Measurements from ENCODE around the gene LSP1.
"Not testable (repeated sequence)": the region's sequence is repeated elsewhere in the genome, so short reads cannot be mapped to it uniquely, and the experiment has no call there.

LSP1 gene, protein sequence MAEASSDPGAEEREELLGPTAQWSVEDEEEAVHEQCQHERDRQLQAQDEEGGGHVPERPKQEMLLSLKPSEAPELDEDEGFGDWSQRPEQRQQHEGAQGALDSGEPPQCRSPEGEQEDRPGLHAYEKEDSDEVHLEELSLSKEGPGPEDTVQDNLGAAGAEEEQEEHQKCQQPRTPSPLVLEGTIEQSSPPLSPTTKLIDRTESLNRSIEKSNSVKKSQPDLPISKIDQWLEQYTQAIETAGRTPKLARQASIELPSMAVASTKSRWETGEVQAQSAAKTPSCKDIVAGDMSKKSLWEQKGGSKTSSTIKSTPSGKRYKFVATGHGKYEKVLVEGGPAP

GRCh38 chr11:1852877-1853276, at the start of gene LSP1:
Gene LSP1 (plus strand): TSS chr11:1853084. CDS start chr11:1853145, 61 bp downstream.
- no peak for DNase-seq

DNA sequence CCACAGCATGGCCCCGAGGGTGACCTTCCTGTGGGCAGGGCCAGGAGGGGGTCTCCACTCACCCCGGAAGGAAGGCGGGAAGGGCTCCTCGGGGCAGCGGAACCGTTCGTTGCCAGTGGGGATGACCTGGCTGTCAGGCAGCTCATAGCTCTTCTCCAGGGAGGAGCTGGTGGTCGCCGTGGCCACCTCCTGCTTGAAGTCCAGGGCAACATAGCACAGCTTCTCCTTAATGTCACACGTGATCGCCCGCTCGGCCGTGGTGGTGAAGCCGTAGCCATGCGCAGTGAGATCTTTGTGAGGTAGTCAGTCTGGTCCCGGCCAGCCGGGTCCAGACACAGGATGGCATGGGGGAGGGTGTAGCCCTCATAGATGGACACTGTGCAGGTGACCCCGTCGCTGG, 49.6 kb upstream of the LSP1 start:
- no peak for DNase-seq

DNA sequence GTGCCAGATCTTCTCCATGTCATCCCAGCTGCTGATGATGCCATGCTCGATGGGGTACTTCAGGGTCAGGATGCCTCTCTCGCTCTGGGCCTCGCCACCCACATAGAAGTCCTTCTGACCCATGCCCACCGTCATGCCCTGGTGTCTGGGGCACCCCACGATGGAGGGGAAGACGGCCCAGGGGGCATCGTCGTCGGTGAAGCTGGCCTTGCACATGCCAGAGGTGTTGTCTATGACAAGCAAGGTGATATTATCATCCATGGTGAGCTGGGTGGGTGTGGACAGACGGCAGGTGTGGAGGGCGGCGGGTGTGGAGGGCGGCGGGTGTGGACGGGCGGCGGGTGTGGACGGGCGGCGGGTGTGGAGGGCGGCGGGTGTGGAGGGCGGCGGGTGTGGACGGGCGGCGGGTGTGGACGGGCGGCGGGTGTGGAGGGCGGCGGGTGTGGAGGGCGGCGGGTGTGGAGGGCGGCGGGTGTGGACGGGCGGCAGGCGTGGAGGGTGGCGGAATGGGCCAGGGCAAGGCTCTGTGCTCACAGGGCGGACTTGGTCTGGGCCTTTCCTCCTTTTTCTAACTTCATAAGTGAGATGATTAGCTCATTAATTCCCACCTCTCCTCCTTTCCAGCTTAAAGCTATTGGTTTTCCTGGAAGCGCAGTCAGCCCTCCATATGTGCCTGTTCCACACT, 48.9 kb upstream of the LSP1 start:
- DNase-seq: not testable (repeated sequence)

GRCh38 chr11:1805525-1805924, 47.4 kb upstream of the LSP1 start:
- DNase-seq: no peak

- no peak for DNase-seq
Observed at GRCh38 chr11:1807264-1807995, 45.5 kb upstream of the LSP1 start.

GRCh38 chr11:1810761-1811160, 42.1 kb upstream of the LSP1 start:
- DNase-seq: no peak

DNA sequence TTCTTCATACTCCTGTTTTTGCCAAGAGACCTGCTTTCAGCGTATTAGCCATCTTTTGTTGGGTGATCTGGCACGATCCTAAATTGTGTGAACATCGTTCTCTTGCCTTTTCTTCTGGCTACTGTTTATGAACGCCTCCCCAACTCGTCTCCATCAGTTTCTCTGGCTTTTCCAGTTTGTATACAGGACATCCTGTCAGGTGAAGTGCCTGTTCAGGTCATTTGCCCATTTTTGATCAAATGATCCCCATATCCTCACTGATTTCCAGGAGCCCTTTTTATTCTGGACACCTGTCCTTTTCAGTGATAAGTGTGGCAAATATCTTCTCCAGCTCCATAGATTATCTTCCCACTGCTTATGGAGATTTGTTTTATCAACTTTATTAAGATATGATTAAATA, 40.6 kb upstream of the LSP1 start:
- no peak for DNase-seq

DNA sequence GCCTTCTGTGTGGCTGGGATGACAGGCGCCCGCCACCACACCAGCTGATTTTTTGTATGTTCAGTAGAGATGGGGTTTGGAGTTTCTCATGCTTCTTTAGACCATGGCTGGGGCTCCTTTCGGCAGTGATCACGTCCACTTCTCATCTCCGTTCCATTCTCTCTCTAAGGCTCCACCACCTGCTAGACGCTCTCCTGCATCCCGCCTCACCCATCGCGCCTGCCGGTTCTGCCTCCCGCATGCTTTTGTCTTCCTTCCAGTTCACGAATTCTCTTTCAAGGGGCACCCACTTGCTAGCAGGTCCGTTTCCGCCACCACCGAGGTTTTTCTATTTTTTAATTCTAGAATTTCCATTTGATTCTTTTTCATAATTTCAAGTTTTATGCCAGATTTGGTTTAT, 40.1 kb upstream of the LSP1 start:
- DNase-seq: no peak

DNA sequence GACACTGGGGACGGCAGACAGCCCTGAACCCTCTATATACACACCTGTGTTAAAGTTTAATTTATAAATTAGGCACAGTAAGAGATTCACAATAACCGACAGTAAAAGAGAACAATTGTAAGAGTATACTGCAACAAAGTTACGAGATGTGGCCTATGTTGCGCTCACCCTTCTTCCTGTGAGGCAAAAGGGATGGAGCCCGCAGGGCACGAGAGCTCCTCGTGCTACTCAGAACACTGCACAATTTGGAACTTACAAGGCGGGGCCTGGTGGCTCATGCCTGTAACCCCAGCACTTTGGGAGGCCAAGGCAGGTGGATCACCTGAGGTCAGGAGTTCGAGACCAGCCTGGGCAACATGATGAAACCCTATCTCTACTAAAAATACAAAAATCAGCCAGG, 39.5 kb upstream of the LSP1 start:
- DNase-seq: not testable (repeated sequence)

DNA sequence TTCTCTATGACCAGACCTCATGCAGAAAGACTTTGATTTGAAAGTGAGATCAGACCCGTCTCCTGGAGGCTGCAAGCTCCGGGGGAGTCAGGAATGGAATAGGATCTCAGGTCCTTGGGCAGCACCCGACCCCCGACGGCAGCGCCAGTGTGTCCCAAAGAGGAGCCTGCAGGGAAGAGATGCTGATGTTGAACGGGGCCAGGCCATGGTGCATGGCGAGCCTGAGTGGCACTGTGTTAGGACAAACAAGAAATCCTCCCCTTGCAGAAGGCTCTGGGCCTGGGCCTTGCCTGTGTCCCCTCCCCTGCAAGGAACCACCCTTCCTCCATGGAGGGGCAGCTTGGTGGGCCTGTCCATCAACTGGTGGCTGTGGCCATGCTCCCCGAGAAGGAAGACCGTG, 38.2 kb upstream of the LSP1 start:
- DNase-seq: no peak

DNA sequence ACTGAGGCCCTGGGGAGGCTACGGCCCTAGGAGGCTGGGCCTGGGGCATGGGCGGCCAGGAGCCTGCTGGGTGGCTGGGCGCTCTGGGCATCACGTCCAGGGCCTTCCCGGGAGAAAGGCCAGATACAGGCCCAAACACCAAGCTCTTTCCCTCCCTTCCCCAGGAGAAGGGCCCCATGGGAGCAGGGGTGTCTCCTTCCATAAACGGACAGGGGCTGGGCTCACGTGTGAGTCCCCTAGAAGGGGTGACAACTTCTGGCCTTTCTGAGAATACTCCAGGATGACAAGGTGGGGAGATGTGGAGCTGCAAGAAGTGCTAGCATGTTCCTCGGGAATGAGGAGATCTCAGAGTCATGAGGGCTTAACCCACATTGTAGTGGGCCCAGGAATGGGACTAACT, 37.6 kb upstream of the LSP1 start:
- DNase-seq: no peak

GRCh38 chr11:1815751-1816150, 37.1 kb upstream of the LSP1 start:
- DNase-seq: no peak

- no peak for DNase-seq
Observed at GRCh38 chr11:1817000-1817399, 35.9 kb upstream of the LSP1 start.

DNA sequence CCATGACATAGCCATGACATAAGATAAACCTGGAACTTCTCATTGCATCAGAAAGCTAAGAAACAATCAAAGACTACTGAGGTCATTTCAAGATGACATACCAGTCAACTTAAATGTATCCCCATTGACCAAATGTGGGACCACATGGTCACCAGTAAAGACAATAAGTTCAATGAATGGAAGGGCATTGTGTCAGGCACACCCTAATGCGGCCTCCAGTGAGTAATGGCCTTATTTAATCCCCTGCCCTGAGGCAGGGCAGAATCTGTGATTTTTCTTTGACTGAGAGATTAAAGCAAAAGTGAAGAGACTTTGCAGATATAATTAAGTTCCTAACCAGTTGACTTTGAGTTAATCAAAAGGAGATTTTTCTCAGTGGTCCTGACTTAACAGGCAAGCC, 35.4 kb upstream of the LSP1 start:
- DNase-seq: no peak

DNA sequence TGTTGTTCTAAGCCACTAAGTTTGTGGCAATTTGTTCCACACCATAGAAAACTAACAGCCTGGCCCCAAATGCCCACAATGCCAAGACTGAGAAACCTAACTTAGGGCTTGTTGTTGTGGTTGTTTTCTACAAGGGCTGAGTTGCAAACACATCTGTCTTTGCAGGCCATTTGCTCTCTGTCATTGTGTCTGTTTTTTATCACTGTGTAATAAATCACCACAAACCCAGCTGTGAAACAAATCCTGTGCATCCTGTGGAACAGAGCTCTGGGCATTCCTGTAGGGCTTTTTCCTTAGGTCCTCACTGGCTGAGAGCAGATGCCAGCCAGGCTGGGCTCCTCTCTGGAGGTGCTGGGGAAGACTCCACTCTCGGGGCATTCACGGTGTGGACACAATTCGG, 33.8 kb upstream of the LSP1 start:
- DNase-seq: no peak

DNA sequence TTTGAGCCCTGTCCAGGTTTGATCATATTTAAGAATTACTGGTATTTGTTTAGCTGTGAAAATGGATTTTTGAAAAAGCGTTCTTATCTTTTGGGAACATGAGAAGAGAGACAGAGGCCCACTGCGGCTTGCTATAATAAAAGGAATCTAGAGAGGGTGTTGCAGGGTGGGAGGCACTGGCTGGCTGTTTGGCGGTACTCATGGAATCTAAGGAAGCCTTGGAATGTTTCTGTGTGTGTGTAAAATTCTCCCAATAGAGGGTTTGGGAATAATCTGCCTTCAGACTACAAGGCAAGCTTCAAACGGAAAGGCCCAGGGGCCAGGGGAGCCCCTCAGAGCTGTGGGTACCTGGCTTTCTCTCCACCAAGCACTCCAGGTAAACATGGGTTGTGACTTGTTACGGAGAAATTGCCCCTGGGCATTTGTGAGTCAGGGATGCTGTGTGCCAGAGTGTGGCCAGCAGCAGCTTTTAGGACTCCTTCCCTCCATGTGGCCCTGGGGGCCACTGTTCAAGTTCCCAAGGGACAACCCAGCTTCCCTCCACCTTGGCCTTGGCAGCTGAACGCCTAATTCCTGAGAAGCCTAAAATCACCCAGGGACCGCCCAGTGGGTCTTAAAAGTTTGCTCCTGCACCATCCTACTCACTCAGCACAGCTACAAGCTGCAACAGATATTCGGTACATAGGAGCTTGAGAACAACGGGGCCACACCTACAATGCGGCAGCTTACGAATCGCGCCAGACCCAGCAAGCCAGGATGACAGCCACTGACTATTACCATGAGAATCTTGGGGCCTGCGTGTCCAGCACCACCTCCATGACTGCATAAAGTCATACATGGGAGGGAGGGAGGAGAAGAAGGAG, 32.2 kb upstream of the LSP1 start:
- no peak for DNase-seq

DNA sequence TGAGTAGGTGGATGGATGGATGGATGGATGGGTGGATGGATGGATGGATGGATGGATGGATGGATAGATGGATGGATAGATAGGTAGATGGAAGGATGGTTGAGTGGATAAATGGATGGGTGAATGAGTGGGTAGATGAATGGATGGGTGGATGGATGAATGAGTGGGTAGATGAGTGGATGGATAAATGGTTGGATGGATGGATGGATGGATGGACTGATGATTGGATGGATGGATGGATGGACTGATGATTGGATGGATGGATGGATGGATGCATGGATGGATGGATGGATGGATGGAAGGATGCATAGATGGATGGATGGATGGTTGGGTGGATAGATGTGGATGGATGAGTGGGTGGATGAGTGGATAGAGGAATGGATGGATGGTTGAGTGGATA, 31.3 kb upstream of the LSP1 start:
- DNase-seq: no peak

DNA sequence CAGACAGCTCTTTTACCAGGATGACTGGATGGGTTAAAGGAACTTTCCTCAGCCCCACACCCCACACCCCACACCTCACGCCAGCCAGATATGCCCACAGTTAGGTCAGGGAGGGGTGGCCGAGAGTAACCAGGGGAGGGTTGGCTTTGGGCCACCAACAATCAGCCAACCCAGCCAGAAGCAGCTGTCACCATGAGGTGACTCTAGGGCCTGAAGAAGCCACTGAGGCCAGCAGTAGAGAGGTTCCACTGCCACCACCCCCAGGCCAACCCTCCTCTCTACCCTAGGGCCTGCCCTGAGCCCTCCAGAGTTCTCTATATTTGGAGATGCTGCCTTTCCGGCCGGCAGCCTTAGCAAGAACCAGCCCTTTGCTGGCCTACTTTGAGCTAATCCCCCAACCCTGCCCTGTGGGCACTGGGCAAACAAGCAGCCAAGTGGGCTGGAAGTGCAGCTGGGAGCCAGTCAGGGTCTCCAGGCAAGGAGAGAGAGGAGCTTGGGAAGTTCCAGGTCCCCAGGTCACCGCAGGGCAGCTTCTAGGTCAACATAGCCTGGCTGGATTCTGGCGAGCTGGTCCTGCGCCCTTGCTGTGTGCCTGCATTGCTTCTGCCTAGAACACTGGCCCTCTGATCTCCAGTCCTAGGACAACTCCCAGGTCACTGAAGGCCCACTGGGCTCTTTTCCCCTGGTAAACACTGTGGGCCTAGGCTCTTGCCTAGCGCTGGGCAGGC, 30.1 kb upstream of the LSP1 start:
- DNase-seq: no peak

GRCh38 chr11:1823376-1824220, 29.3 kb upstream of the LSP1 start:
- no peak for DNase-seq

GRCh38 chr11:1824221-1825038, 28.5 kb upstream of the LSP1 start:
- no peak for DNase-seq

Measured in hippocampal formation (tissue), 2 donors.